A549 (cell line): ENCODE measurements around the gene AMER2. TPM values are rescaled to one million over a fixed set of nuclear protein-coding genes. Genes with fewer than 3 reads are reported as not detected.

Source experiments
- ATAC-seq, 2 experiments: fragments of 200-7000 bp in 1 of 2; fragments of >200 bp in 1 of 2; cut with Nextera tagmentation in 1 of 2; cut with Tn5 transposase in 1 of 2; 3 replicates each; pipeline versions ENCODE4 v1.8.0 to v1.9.1; 2018 to 2020; ENCODE audit warnings: mild to moderate bottlenecking in 1 of 2, moderate library complexity in 1 of 2
- CTCF ChIA-PET: fragments of 300-600 bp; sonication (Branson Sonifier 250); formaldehyde crosslinking; extraction: SDS; loops from one replicate; lab custom pipeline; 2021; ENCODE audit warnings: antibody characterized with exemption, inconsistent platforms; lab: Yijun Ruan, JAX
- POLR2A ChIA-PET: fragments of 350-600 bp; formaldehyde crosslinking; extraction: SDS; loops from one replicate; lab custom pipeline; 2021; ENCODE audit warnings: antibody characterized with exemption, inconsistent platforms; lab: Yijun Ruan, JAX
- DNase-seq, 2 experiments: peaks; one replicate each; pipeline versions ENCODE4 v3.0.0 to v3.0.0-alpha.2; 2011 to 2016; ENCODE audit warnings: low read depth in 1 of 2, low spot score in 1 of 2
- FAIRE-seq: peaks from 2 replicates; lab custom pipeline; 2011; peaks lifted over from hg19 to GRCh38; lab: Jason Lieb, UNC
- H3K27ac ChIP-seq, 2 experiments: fragments of >200 bp; sonication (Bioruptor Twin); formaldehyde crosslinking; 3 replicates each; pipeline ENCODE4 v1.5.1; 2016 to 2017
- H3K4me1 ChIP-seq: fragments of >200 bp; sonication (Bioruptor Twin); formaldehyde crosslinking; 3 replicates; pipeline ENCODE4 v1.6.1; 2016
- H3K4me2 ChIP-seq: fragments of >200 bp; sonication (Bioruptor Twin); formaldehyde crosslinking; 3 replicates; pipeline ENCODE4 v1.6.1; 2016
- H3K4me3 ChIP-seq: fragments of >200 bp; sonication (Bioruptor Twin); formaldehyde crosslinking; 3 replicates; pipeline ENCODE4 v1.5.1; 2016
- H3K9me3 ChIP-seq: fragments of >200 bp; sonication (Bioruptor Twin); formaldehyde crosslinking; 3 replicates; pipeline ENCODE4 v1.6.1; 2016
- BHLHE40 ChIP-seq: IDR thresholded peaks from 2 replicates; pipeline ENCODE4 v1.6.1; 2012; ENCODE audit warnings: low read depth, low read length, inconsistent platforms
- CBX2 ChIP-seq: fragments of 200-600 bp; sonication (generic); IDR thresholded peaks from 2 replicates; pipeline ENCODE4 v1.6.1; 2016; ENCODE audit warnings: low read depth, mild to moderate bottlenecking, borderline replicate concordance
- CBX8 ChIP-seq: fragments of 200-600 bp; sonication (generic); IDR thresholded peaks from 2 replicates; pipeline ENCODE4 v1.6.1; 2016
- CTCF ChIP-seq: fragments of >200 bp; sonication (Bioruptor Twin); formaldehyde crosslinking; IDR thresholded peaks from 3 replicates; pipeline ENCODE4 v1.5.1; 2016
- EP300 ChIP-seq, 2 experiments: fragments of >200 bp; sonication (Bioruptor Twin); formaldehyde crosslinking; IDR thresholded peaks; 2 replicates in 1 of 2; 3 replicates in 1 of 2; pipeline ENCODE4 v1.6.1; 2016 to 2017
- FOSB ChIP-seq: fragments of 250-450 bp; sonication (Bioruptor Pico); IDR thresholded peaks from 2 replicates; pipeline ENCODE4 v1.5.0; 2020; ENCODE audit warnings: mild to moderate bottlenecking, moderate library complexity
- FOSL2 ChIP-seq, 2 experiments: fragments of 450-650 bp in 1 of 2; fragments of >200 bp in 1 of 2; sonication (Bioruptor Twin) in 1 of 2; formaldehyde crosslinking; IDR thresholded peaks; 2 replicates each; pipeline versions ENCODE4 v1.5.0 to v1.6.1; 2016 to 2020; ENCODE audit warnings: mild to moderate bottlenecking in 1 of 2, moderate library complexity in 1 of 2
- FOXS1 ChIP-seq: fragments of 250-450 bp; sonication (Bioruptor Pico); IDR thresholded peaks from 2 replicates; pipeline ENCODE4 v1.5.0; 2020; ENCODE audit warnings: mild to moderate bottlenecking, moderate library complexity
- HOXB5 ChIP-seq: fragments of 250-450 bp; sonication (Bioruptor Pico); IDR thresholded peaks from 2 replicates; pipeline ENCODE4 v1.5.0; 2020; ENCODE audit warnings: mild to moderate bottlenecking, moderate library complexity
- MYC ChIP-seq: IDR thresholded peaks from 2 replicates; pipeline ENCODE4 v1.6.1; 2012; ENCODE audit warnings: mild to moderate bottlenecking, inconsistent platforms, low read length, improper control_type of control experiment, borderline replicate concordance
- NFE2L2 ChIP-seq: fragments of 150-350 bp; conservative IDR thresholded peaks from 2 replicates; pipeline ENCODE4 v1.6.1; 2014; ENCODE audit warnings: low read length
- POLR2AphosphoS2 ChIP-seq: conservative IDR thresholded peaks from 2 replicates; pipeline ENCODE4 v1.6.1; 2012; ENCODE audit warnings: low read length, improper control_type of control experiment, inconsistent platforms
- TFCP2L1 ChIP-seq: fragments of 250-450 bp; sonication (Bioruptor Pico); IDR thresholded peaks from 2 replicates; pipeline ENCODE4 v1.5.0; 2021; ENCODE audit warnings: mild to moderate bottlenecking
- ZC3H11A ChIP-seq: fragments of 450-650 bp; IDR thresholded peaks from 2 replicates; pipeline ENCODE4 v1.6.1; 2014; ENCODE audit warnings: antibody characterized with exemption, mild to moderate bottlenecking
- WGBS: methylation state at CpG from one replicate; pipeline ENCODE4 v1.1.6; 2017; ENCODE audit errors: missing lambda C conversion rate; 5-methylcytosine and 5-hydroxymethylcytosine counted together
- polyA plus RNA-seq, 4 experiments: library from polyadenylated mRNA; depleted of rRNA in 3 of 4; stranded (reverse); fragments of >200 nt; fragmentation: RNase III in 1 of 4; extraction: RNeasy Plus Mini Kit Qiagen cat#74134 plus additional on column Dnase treatment in 1 of 4; gene quantifications; 2 replicates in 3 of 4; 3 replicates in 1 of 4; pipeline ENCODE4 v1.2.3, GENCODE V29; 2011 to 2017
- TF ChIP-seq, protein P1 (sequence below): fragments of 200-600 bp; sonication (generic); IDR thresholded peaks from 2 replicates; pipeline ENCODE4 v1.6.1; 2016; ENCODE audit warnings: antibody characterized with exemption, mild to moderate bottlenecking, moderate library complexity
- TF ChIP-seq, protein P2 (sequence below): IDR thresholded peaks from 2 replicates; pipeline ENCODE4 v1.6.1; 2012

The AMER2 gene
- polyA plus RNA-seq, 2 of the 4 experiments (the other 2 are of a cell fraction), result not detected

GRCh38 chr13:25177012-25177411 is 4.9 kb upstream of the AMER2 start:
- Histone ChIP-seq H3K9me3 (peaks cover 3% of the 10 kb centered on the region; the same call in 2 of the 3 replicates), H3K4me1 (no peaks in the 10 kb centered on the region), H3K4me2 (no peak overlapping the region), H3K4me3 (no peak overlapping the region), H3K27ac (no peak overlapping the region)
- DNase-seq (no peak), FAIRE-seq (no peak), ATAC-seq (no peak)
- WGBS, result no CpG with 5 or more reads among the region's 1 CpG
- TF ChIP-seq EP300 (IDR thresholded peaks at IDR 0.05) (no peak), NFE2L2 (no peak), FOXS1 (no peak), POLR2AphosphoS2 (no peak), ZC3H11A (no peak), FOSB (no peak), CTCF (no peak), MYC (no peak), FOSL2 (IDR thresholded peaks at IDR 0.05) (no peak), FOSL2 (CRISPR knock-in tag; IDR thresholded peaks at IDR 0.05) (no peak), CBX8 (no peak), HOXB5 (no peak), BHLHE40 (no peak)
- TF ChIP-seq, protein P1, sequence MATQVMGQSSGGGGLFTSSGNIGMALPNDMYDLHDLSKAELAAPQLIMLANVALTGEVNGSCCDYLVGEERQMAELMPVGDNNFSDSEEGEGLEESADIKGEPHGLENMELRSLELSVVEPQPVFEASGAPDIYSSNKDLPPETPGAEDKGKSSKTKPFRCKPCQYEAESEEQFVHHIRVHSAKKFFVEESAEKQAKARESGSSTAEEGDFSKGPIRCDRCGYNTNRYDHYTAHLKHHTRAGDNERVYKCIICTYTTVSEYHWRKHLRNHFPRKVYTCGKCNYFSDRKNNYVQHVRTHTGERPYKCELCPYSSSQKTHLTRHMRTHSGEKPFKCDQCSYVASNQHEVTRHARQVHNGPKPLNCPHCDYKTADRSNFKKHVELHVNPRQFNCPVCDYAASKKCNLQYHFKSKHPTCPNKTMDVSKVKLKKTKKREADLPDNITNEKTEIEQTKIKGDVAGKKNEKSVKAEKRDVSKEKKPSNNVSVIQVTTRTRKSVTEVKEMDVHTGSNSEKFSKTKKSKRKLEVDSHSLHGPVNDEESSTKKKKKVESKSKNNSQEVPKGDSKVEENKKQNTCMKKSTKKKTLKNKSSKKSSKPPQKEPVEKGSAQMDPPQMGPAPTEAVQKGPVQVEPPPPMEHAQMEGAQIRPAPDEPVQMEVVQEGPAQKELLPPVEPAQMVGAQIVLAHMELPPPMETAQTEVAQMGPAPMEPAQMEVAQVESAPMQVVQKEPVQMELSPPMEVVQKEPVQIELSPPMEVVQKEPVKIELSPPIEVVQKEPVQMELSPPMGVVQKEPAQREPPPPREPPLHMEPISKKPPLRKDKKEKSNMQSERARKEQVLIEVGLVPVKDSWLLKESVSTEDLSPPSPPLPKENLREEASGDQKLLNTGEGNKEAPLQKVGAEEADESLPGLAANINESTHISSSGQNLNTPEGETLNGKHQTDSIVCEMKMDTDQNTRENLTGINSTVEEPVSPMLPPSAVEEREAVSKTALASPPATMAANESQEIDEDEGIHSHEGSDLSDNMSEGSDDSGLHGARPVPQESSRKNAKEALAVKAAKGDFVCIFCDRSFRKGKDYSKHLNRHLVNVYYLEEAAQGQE, result no peak
- TF ChIP-seq, protein P2, sequence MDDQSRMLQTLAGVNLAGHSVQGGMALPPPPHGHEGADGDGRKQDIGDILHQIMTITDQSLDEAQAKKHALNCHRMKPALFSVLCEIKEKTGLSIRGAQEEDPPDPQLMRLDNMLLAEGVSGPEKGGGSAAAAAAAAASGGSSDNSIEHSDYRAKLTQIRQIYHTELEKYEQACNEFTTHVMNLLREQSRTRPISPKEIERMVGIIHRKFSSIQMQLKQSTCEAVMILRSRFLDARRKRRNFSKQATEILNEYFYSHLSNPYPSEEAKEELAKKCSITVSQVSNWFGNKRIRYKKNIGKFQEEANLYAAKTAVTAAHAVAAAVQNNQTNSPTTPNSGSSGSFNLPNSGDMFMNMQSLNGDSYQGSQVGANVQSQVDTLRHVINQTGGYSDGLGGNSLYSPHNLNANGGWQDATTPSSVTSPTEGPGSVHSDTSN, result no peak
- ChIA-PET POLR2A (no interaction called here), CTCF (no interaction called here)

- Histone ChIP-seq H3K4me2 (no peak overlapping the region), H3K4me3 (no peak overlapping the region), H3K27ac (no peak overlapping the region), H3K4me1 (no peaks in the 10 kb centered on the region), H3K9me3 (peaks cover 3% of the 10 kb centered on the region; the same call in 2 of the 3 replicates)
- TF ChIP-seq, protein P2, result no peak
- TF ChIP-seq CBX2 (no peak), NFE2L2 (no peak), TFCP2L1 (CRISPR knock-in tag) (no peak), POLR2AphosphoS2 (no peak)
- CTCF ChIA-PET, result interaction anchor here (1.3 kb wide), 1 partner anchor 180 kb away, joined by 3 read pairs; no protein-coding TSS in a partner anchor
- FAIRE-seq (no peak), ATAC-seq (no peak), DNase-seq (no peak)
- POLR2A ChIA-PET, result no interaction called here
- WGBS, result 10% methylated on average over 3 of the region's 3 CpGs
Observed at GRCh38 chr13:25175431-25175830, 3.3 kb upstream of the AMER2 start.
